Mononuclear cell (primary cell): ENCODE data around the gene ST6GALNAC3. TPM values are rescaled to one million over a fixed set of nuclear protein-coding genes. Genes with fewer than 3 reads are reported as not detected.

Source experiments
- H3K27me3 ChIP-seq: 2 replicates; pipeline ENCODE4 v1.6.0; 2011; ENCODE audit warnings: low read length, control low read depth; ENCODE audit not compliant: insufficient read depth
- H3K4me1 ChIP-seq: 2 replicates; pipeline ENCODE4 v1.5.1; 2011; ENCODE audit warnings: mild to moderate bottlenecking, low read length, control low read depth; ENCODE audit not compliant: insufficient read depth
- H3K4me3 ChIP-seq: 2 replicates; pipeline ENCODE4 v1.5.1; 2011; ENCODE audit warnings: mild to moderate bottlenecking, low read length, moderate library complexity
- H3K9me3 ChIP-seq: 2 replicates; pipeline ENCODE4 v1.5.1; 2011; ENCODE audit warnings: low read depth, mild to moderate bottlenecking, control low read depth, low read length
- total RNA-seq: library from RNA; depleted of rRNA; stranded (reverse); fragments of >200 nt; gene quantifications from one replicate; pipeline ENCODE4 v1.2.3, GENCODE V29; 2012

ST6GALNAC3 gene
- total RNA-seq, 1 donor = 3.5 TPM

DNA sequence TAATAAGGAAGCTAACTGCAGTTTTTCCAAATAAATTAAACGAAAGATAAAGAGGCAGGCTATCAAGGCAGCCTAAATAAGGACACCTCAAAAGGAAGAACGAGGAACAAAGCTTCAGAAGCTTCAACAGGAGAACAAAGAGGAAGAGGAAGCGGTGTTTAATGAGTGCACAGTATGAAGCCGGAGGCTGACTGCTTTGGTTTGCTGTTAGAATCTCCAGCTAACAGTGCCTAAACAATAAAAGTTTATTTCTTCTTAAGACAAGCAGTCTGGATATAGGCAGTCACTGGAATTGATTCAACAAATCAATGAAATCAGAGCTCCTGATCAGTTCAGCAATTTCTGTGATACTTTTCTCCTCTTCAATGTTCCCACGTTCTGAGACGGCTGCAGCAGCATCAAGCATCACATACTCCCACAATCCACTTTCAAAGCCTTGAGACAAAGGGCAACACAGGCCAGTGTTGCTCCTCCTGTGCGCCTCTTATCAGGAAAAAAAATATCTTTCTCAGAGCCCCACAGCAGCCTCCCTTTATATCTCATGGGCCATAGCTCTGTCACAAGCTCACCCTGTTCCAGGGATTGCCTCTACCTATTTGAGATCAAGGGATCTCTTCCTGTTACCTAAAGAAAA, 427.2 kb downstream of the ST6GALNAC3 start:
- no peaks in the 10 kb centered on the region for H3K9me3 ChIP-seq
- no peaks in the 10 kb centered on the region for H3K4me1 ChIP-seq
- H3K27me3 ChIP-seq = no peaks in the 10 kb centered on the region
- H3K4me3 ChIP-seq = no peak overlapping the region

GRCh38 chr1:76503100-76503499, 428.6 kb downstream of the ST6GALNAC3 start:
- Histone ChIP-seq H3K27me3 (no peaks in the 10 kb centered on the region), H3K9me3 (no peaks in the 10 kb centered on the region), H3K4me3 (no peak overlapping the region), H3K4me1 (no peaks in the 10 kb centered on the region)

- no peak overlapping the region for H3K4me3 ChIP-seq
- H3K4me1 ChIP-seq = no peaks in the 10 kb centered on the region
- no peaks in the 10 kb centered on the region for H3K9me3 ChIP-seq
- H3K27me3 ChIP-seq = no peaks in the 10 kb centered on the region
These were observed 429.2 kb downstream of the ST6GALNAC3 start for GRCh38 chr1:76503736-76504135.

GRCh38 chr1:76507376-76507775, 432.8 kb downstream of the ST6GALNAC3 start:
- no peaks in the 10 kb centered on the region for H3K4me1 ChIP-seq
- no peaks in the 10 kb centered on the region for H3K27me3 ChIP-seq
- no peaks in the 10 kb centered on the region for H3K9me3 ChIP-seq
- H3K4me3 ChIP-seq = no peak overlapping the region

GRCh38 chr1:76508871-76509270, 434.3 kb downstream of the ST6GALNAC3 start:
- no peaks in the 10 kb centered on the region for H3K27me3 ChIP-seq
- H3K4me1 ChIP-seq = no peaks in the 10 kb centered on the region
- H3K4me3 ChIP-seq = no peak overlapping the region
- no peaks in the 10 kb centered on the region for H3K9me3 ChIP-seq

DNA sequence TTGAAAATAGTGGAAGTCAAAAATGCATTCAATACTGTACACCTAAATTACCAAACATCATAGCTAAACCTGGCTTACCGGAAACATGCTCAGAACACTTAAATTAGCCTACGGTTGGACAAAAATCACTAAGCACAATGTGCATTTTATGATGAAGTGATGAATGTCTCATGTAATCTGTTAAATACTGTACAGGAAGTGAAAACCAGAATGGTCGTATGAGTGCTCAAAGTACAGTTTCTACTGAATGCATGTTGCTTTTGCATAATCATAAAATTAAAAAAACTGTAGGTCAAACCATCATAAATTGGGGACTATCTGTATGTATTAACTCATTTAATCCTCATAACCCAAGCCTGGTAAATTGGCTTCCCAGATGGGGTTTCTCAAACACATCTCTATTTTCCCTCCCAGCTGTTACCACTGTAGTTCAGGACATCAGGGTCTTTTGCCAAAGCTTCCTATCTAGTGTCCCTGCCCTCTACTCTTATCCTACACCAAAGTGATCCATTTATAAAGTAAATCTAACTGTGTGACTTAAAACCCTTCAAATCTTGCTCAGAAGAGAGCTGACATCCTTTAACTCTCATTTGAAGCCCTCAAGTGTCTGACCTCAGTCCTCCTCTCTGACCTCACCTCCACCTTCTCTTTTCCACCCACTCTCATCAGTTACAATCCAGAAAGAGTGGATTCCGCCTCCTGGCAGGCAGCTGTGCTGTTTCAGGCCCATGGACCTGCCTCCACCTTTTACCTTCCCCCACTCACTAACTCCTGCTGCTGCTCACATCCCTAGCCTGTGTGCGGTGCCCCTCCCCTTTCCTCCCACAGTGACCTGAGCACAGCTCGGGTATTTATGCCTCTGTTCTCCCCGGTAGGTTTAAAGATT, 436.4 kb downstream of the ST6GALNAC3 start:
- Histone ChIP-seq H3K4me1 (no peaks in the 10 kb centered on the region), H3K4me3 (no peak overlapping the region), H3K9me3 (no peaks in the 10 kb centered on the region), H3K27me3 (no peaks in the 10 kb centered on the region)

DNA sequence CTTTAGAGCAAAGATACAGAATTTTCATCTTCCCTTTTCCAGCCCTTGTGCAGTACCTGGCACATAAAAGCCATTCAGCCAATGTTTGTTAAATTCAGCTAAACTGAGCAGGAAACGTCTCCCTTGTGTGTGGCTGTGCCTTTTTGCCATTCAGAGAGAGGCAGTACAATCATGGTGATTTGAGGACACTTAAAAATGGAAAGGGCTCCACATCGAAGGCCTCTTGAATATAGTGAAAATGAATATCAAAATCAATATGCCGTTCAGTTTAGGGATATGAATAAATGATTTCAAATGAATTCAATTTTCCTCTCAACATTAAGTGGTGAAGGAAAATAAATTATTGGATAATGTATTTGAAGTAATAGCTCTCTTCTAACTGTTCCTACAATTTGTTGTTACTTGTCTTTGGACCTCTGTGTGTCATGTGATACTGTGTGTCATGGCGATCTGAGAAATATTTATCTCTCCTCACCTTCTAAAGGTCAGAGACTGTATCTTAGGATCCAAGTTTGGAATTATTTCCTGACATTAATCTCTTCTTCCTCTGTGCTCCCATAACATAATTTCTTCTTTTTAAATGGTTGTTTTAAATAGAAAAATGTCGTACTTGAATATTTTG, 437.1 kb downstream of the ST6GALNAC3 start:
- no peaks in the 10 kb centered on the region for H3K9me3 ChIP-seq
- no peaks in the 10 kb centered on the region for H3K27me3 ChIP-seq
- no peaks in the 10 kb centered on the region for H3K4me1 ChIP-seq
- no peak overlapping the region for H3K4me3 ChIP-seq

DNA sequence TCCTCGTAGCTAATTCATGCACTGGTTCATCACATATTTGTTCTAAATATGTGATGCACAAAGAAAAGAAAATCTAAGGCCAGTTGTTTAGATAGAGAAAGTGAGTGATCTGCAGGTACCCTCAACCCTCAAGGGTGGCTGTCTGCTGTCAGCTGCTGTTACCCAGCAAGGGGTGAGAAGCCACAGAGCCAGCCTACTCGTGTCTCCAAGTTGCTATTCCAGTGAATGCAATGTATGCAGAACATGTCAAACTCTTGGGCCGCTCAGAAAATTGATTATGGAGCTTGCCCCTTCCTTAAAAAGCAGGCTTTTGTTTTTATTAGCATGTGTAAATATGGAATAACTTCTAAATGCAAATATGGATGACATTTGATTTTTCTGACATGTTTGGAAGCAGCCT, 456.4 kb downstream of the ST6GALNAC3 start:
- H3K9me3 ChIP-seq = no peaks in the 10 kb centered on the region
- no peak overlapping the region for H3K4me3 ChIP-seq
- H3K27me3 ChIP-seq = no peaks in the 10 kb centered on the region
- no peaks in the 10 kb centered on the region for H3K4me1 ChIP-seq

- H3K4me1 ChIP-seq = no peaks in the 10 kb centered on the region
- no peaks in the 10 kb centered on the region for H3K9me3 ChIP-seq
- no peak overlapping the region for H3K4me3 ChIP-seq
- no peaks in the 10 kb centered on the region for H3K27me3 ChIP-seq
These were observed 467.1 kb downstream of the ST6GALNAC3 start for GRCh38 chr1:76541618-76542017.

GRCh38 chr1:76542359-76542758, 467.8 kb downstream of the ST6GALNAC3 start:
- Histone ChIP-seq H3K9me3 (no peaks in the 10 kb centered on the region), H3K4me3 (no peak overlapping the region), H3K4me1 (no peaks in the 10 kb centered on the region), H3K27me3 (no peaks in the 10 kb centered on the region)

GRCh38 chr1:76543495-76543894, 468.9 kb downstream of the ST6GALNAC3 start:
- H3K4me3 ChIP-seq = no peak overlapping the region
- H3K4me1 ChIP-seq = no peaks in the 10 kb centered on the region
- H3K9me3 ChIP-seq = no peaks in the 10 kb centered on the region
- no peaks in the 10 kb centered on the region for H3K27me3 ChIP-seq

- H3K9me3 ChIP-seq = no peaks in the 10 kb centered on the region
- H3K27me3 ChIP-seq = no peaks in the 10 kb centered on the region
- H3K4me1 ChIP-seq = no peaks in the 10 kb centered on the region
- H3K4me3 ChIP-seq = no peak overlapping the region
These were observed 471.9 kb downstream of the ST6GALNAC3 start for GRCh38 chr1:76546354-76546933.

GRCh38 chr1:76547916-76548315, 473.4 kb downstream of the ST6GALNAC3 start:
- Histone ChIP-seq H3K4me3 (no peak overlapping the region), H3K9me3 (no peaks in the 10 kb centered on the region), H3K4me1 (no peaks in the 10 kb centered on the region), H3K27me3 (no peaks in the 10 kb centered on the region)

GRCh38 chr1:76548513-76549100, 474.1 kb downstream of the ST6GALNAC3 start:
- Histone ChIP-seq H3K9me3 (no peaks in the 10 kb centered on the region), H3K4me3 (no peak overlapping the region), H3K27me3 (no peaks in the 10 kb centered on the region), H3K4me1 (no peaks in the 10 kb centered on the region)

- Histone ChIP-seq H3K4me1 (no peaks in the 10 kb centered on the region), H3K9me3 (no peaks in the 10 kb centered on the region), H3K4me3 (no peak overlapping the region), H3K27me3 (no peaks in the 10 kb centered on the region)
These were observed 479.7 kb downstream of the ST6GALNAC3 start for GRCh38 chr1:76554283-76554682.
